Activated CD4-positive, alpha-beta T cell treated with anti-CD3 and anti-CD28 coated beads, Interleukin-2, amount 50 U/mL, for 16 hours (primary cell): Measurements from ENCODE around the gene MVP.
"Not testable (repeated sequence)": the region's sequence is repeated elsewhere in the genome, so short reads cannot be mapped to it uniquely, and the experiment has no call there.

Experiments
- DNase-seq: peaks from one replicate; pipeline ENCODE4 v3.0.0-alpha.2; 2020

Gene MVP

DNA sequence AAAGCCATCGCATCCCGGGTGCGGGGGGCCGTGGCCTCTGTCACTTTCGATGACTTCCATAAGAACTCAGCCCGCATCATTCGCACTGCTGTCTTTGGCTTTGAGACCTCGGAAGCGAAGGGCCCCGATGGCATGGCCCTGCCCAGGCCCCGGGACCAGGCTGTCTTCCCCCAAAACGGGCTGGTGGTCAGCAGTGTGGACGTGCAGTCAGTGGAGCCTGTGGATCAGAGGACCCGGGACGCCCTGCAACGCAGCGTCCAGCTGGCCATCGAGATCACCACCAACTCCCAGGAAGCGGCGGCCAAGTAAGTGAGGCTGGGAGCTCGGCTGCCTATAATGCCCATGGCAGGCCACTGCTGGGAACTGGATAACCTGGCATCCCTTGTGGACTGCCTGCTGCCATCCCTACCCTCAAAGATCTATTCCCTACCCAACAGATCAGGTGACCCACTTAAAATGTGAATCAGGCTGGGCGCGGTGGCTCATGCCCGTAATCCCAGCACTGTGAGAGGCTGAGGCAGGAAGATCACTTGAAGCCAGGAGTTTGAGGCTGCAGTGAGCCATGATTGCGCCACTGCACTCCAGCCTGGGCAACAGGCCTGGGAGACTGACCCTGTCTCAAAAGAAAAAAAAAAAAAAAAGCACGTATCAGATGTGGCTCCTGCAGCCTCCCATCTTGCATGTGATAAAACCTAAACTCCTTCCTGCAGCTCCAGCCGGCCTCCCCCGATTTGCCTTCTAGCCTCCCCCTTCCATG lies 24.5 kb downstream of the MVP start:
- no peak for DNase-seq

DNA sequence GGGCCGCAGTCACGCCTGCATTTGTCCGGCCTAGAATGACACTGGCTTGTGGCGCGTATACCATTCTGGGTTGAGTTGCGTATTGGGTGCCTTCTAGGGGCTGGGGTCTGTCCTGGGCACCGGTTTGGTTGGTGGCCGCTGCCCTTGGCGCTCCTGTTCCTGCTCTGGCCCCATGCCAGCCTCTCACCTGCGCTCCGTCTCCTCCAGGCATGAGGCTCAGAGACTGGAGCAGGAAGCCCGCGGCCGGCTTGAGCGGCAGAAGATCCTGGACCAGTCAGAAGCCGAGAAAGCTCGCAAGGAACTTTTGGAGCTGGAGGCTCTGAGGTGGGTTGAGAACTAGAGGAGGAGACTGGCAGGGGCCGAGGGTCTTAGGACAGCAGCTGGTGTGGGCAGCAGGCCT lies 25.4 kb downstream of the MVP start:
- DNase-seq: no peak

DNA sequence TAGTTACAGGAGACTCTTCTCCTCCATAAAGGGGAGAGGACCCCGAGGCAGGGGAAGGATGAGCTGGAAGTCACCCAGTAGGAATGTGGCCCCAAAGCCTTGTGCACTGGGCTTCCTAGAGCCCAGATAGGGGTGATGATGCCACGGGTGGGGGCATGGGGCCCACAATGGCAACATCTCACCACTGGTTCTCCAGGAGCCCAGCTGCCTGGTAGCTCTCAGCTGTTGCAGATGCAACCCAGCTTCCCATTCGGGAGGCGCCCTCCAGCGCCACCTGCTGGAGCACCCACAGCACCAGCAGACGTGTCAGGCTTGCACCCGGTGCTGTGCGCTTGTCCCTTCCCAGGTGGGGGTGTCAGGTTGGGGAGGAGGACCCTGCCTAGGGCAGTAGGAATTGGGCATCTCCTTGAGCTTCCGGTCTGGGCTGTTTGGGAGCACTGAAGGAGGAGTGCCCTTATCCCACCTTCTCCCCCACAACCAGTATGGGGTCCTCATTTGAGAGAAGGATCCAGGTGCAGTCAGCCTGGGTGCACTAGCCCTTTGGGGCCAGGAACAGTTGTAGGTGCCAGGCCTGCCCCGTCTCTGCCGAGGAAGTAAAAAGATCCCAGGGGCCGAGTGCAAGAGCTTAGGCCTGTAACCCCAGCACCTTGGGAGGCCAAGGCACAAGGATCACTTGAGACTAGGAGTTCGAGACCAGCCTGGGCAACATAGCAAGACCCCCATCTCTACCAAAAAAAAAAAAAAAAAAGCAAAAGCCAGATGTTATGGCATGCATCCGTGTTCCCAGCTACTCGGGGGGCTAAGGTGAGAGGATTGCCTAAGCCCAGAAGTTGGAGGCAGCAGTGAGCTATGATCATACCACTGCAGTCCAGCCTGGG lies 28.4 kb downstream of the MVP start:
- peak; percentile 83 for DNase-seq

DNA sequence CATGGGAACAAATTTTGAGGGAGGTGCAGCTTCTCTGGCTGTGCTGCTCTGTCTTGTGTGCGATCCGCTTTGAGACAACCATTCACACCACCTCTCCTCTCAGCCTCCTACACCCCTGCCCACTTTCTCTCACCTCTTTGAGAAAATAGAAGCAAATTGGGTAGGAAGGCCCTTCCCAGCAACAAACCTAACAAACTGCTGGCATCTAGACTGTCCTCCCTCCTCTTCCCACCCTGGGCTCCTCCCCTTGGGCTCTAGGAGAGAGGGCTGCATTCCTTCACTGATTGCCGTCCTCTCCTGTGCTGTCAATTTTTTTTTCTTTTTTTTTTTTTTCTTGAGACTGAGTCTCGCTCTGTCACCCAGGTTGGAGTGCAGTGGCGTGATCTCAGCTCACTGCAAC lies 29.2 kb downstream of the MVP start:
- DNase-seq: no peak

DNA sequence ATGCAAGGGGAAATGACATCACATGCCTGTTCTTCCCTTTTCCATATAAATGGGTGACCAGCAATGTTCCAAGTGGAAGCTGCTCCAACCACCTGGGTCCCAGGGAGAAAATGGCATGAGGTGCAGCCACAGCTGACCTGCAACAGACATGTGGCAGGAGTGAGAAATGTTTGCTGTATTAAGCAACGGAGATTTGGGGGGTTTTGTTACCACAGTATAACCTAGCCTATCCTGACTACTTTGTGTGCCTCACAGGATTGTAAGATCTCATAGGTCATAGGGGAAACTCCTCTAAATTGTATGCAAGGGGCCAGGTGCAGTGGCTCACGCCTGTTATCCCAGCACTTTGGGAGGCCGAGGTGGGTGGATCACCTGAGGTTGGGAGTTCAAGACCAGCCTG lies 30.7 kb downstream of the MVP start:
- DNase-seq: no peak

DNA sequence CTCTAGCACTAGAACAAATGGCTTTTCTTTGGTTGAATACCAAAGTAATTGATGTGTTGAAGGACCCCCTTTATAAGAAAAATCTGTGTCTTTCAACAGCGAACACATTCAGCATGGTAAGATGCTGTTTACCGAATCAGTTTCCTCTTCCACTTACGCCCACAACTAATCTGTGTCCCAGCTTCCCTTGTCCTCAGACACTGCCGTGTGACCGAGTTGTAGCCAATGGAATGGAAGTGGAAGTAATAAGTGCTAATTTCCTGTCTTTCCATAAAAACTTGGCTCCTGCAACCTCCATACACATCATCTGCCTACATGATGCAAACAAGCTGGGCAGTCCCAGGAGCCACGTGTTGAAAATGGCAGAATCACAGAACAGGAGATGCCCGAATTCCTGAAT lies 32.4 kb downstream of the MVP start:
- DNase-seq: no peak

DNA sequence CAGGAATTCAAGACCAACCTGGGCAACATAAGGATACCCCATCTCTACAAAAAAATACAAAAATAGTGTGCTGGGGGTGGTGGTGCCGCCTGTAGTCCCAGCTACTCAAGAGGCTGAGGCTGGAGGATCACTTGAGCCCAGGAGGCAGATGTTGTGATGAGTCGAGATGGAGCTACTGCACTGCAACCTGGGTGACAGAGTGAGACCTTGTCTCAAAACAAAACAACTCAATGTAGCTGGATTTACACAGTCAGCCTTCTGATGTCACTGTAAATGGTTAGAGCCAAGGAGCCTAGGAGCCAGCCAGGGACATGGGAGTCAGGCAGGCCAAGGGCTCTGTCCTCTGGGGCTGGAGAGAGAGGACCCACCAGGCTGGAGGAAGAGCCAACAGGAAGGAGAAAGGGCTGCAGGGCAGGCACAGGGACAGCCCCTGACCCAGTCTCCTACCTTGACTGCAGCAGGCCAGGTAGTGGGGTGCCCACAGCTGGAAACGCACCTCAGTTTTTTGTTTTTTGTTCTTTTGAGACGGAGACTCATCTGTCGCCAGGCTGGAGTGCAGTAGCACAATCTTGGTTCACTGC lies 34.3 kb downstream of the MVP start:
- no peak for DNase-seq

DNA sequence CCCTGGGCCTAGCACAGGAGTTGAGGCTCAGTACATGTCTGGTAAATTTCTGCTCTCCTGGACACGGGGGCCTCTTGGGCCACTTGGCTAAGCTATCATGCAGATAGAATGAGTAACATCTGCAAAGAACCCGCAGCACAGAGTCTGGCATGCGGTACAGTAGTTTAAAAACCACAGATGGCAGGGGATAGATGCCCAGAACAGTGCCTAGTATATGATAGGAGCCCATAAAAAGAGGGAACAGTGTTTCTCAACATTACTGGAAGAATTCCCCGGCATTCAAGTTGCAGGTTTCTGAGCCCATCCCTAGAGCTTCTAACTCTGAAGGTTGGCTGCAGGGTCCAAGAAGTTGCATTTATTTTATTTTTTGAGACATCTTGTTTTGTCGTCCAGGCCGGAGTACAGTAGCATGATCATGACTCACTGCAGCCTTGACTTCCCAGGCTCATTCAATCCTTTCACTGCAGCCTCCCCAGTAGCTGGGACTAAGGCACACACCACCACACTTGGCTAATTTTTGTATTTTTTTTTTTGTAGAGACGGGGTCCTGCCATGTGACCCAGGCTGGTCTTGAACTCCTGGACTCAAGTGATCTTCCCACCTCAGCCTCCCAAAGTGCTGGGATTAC lies 37.0 kb downstream of the MVP start:
- DNase-seq: no peak

DNA sequence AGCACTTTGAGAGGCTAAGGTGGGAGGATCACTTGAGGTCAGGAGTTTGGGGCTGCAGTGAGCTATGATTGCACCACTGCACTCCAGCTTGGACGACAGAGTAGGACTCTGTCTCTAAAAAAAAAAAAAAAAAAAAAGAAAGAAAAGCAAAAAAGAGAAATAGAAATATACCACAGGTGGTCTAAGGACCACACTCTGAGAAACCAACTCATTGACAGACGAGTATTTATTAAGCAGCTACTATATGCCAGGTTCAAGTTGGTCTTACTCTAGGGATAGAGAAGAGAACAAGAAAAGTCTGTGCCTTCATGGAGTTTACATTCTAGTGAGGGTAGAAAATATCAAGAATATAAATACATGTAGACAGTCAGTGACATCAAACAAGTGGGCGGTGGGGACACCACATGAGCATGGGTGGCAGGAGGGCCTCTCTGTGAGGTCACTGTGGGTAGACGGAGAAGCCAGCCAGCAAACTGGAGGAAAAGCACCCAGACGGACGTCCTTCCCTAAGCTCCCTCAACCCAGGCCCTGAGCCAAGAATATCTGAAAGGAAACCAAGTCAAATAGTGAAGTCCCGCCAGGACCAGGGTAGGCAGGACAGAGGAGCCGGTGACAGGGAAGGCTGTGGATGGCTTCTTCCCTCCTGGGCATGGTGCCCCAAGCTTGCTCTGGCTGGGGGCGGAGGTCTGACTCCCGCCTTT lies 38.0 kb downstream of the MVP start:
- DNase-seq: no peak

DNA sequence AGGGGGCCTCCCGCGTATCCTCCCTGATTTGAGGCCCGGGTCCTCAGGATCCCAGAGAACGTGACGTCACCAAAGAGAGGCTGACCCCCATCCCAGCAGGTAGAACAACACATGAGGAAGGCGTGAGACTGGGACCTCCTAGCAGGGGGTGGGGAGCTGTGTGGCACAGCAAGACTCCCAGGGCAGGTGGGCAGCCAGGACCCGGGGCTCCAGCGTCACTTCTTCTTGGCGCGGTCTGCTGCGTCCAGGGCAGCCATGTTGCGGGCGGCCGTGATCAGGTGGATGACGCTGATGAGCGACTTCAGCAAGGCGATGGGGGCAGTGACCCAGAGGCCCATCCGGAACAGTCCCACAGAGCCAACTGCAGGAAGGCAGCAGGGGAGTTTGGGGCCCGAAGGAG lies 38.7 kb downstream of the MVP start:
- no peak for DNase-seq

DNA sequence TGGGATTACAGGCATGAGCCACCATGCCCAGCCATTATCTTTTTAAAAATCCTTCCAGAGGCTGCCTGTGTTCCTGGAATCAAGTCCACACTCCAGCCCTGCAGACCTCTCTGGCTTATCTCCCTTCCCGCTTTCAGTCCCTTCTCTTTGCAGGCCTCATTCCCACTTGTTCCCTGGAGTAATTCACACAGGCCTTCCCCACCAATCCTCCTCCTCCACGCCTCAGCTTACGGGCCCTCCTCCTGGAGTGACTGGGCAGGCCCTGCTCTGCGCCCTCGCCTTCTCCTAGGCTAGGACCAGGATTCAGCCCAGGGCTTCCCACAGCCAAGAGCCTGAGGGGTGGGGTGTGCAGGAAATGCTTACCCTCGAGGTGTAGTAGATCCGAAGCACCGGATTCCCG lies 40.0 kb downstream of the MVP start:
- no peak for DNase-seq

DNA sequence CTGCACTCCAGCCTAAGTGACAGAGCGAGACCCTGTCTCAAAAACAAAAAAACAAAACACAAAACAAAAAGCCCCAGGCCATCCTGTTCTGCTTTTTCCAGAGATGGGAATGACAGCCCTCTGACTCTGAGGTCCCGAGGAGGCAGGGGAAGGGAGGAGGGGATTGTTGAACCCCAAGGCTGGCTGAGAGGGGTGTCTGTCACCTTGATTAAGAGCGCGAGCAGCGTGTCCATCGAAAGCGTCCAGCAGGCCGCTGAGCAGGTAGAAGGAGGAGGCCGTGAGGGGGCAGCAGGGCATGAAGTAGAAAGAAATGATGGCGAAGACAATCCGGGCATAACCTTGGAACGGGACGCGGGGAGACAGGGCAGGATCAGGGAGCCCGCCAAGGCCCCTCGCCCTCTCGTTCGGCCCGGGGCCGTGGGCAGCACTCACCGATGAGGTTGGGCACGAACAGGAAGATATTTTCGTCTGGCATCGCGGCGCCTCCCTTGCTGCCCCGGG lies 42.2 kb downstream of the MVP start:
- peak; percentile 8 for DNase-seq

DNA sequence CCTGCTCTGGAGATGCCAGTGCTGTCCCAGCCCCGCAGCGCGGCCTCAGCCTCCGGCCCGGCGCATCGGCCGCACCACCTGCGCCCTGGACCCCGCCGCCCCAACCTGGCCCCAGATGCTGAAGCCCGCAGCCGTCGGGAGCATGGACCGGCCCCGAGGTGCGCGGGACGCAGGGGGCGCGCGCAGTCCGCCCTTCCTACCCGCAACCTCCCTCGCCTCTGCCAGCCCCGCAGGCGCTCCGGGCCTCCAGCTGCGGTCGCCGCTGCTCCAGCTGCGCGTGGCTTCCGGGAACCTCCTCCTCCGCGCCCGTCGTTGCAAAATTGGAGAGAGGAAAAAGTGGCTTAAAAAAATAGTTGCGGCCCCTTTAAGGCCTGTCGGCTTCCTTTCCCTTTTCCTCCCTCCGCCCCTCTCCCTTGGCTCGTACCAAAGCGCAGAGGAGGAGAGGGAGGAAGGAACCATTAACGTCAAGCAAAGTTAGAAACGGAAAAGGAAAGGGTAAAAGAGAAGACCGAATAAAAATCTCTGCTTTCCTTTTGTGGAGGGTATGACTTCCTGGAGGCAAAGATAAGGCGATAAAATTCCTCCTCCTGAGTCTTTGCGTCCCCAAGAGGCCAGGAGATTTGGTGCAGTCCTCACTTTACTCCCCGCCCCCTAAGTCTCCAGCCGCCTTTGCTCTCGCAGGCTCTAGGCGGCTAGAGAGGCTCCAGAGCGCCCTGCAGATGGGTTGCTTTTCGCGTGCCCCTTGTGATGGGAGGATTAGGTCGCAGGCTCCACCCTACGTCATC lies 42.8 kb downstream of the MVP start, which contains the start of gene CDIPT:
Gene CDIPT, minus strand, starts transcription at position 343 of the 785 bp plus-strand sequence. CDS start 369 bp downstream, outside the sequence.
- peak; percentile 97 for DNase-seq

DNA sequence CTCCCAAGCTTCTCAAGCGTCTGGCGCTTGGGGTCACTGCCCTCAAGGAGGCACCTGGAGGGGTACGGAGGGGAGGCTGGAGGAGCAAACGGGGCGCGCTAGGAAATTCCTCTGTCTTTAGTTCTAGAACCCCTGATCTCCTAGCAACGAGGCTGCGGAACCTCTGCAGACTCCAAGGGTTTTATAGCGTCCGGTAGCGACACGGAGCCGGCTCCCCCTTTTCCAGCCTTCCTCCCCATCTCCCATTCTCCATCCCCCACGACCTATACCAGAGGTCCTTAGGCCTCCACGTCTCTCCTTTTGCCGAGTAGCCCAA lies 43.4 kb downstream of the MVP start:
- no peak for DNase-seq

DNA sequence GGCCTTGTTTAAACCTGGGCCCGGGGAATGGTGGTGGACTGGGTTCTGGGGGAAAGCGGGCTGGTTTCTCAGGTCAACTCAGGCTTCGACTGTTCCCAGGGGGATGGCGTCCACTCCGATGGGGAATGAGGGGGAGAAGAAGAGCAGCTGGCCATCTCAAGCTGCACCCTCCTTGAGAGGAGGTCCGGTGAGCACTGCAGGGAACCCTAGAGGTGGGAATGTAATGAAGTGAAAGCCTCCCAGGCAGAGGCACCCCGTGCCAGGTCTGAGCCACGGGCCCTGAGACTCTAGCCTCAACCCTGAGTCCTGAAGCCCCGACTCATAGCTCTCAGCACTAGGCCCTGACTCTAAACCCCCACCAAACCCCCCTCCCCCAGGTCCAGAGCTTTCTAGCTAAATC lies 43.9 kb downstream of the MVP start:
- DNase-seq: no peak

DNA sequence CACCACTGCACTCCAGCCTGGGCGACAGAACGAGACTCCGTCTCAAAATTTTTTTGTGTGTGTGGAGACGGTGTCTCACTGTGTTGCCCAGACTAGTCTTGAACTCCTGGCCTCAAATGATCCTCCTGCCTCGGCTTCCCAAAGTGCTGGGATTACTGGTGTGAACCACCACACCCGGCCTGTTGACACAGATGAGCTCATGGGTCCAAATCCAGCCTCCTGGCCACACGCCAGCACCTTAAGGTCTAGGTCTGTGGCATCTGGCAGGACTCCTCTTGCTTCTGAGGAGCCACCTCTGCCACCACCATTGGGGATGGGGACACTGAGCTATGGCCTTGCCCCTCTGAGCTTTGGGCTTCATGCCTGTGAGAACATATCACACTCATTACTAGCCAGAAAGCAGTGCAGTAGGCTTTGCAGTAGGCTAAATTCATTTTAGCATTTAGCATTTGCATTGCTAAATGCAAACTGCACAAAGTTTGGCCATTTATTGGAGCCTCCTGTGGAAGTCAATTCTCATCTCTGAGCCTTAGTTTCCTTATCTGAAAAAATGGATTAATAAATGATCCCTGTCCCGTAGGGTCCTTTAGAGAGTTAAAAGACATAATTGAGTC lies 48.2 kb downstream of the MVP start:
- no peak for DNase-seq

DNA sequence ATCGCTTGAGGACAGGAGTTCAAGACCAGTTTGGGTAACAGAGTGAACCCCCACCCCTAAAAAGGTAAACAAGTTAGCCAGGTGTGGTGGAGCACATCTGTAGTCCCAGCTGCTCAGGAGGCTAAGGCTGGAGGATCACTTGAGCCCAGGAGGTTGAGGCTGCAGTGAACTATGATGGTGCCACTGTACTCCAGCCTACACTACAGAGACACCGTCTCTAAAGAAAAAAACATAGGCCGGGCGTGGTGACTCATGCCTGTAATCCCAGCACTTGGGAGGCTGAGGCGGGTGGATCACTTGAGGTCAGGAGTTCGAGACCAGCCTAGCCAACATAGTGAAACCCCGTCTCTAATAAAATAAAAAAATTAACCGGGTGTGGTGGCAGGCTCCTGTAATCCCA lies 48.8 kb downstream of the MVP start:
- not testable (repeated sequence) for DNase-seq

DNA sequence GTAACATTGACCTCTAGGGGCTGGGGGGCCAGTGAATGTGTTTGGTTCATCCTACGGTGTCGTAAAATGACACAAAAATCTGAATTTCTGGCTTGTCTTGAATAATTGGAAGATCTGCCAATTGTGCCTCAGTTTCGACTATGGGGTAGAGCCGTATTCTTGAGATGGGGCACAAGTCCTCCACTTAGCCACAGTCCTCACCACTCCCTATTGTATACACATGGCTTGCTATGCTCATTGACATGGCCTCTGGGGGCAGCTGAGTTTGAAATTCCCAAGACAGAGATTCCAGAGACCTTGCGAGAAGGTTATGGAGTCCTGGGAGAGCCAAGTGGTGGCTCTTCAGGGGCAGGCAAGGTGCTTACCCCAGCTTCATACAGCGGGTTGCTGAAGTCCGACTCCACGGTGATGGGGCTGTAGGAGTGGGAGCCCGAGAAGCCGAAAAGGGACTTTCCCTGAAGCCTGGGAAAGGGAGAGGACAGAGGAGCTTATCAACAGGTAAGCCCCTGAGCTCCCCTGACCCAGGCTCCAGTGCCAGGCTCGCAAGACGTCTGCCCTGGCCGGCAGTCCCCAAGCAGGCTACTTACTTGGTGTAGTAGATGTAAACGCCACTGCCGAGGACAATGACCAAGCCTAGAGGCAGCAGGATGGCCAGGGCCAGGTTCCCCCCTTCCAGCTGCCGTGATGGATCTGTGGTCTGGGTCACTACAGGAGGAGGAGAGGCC lies 51.7 kb downstream of the MVP start:
- DNase-seq: no peak

DNA sequence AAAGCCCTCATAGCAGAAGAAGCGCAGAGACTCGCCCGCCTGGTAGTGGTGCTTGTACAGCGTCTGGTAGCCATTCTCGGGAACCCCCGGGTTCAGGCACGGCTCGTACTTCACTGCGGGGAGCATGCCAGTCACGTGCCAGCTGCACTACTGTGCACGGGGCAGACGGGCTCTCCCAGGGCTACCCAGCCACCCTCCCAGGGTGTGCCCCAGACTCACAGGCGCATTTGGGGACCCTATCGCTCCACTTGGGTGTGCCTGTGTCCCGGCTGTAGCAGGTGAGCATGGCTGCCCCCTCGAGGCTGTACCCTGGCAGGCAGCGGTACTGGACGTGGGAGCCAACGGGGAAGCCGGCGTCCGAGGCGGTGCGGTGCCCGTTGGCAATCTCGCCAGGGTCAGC lies 53.1 kb downstream of the MVP start:
- DNase-seq: no peak

DNA sequence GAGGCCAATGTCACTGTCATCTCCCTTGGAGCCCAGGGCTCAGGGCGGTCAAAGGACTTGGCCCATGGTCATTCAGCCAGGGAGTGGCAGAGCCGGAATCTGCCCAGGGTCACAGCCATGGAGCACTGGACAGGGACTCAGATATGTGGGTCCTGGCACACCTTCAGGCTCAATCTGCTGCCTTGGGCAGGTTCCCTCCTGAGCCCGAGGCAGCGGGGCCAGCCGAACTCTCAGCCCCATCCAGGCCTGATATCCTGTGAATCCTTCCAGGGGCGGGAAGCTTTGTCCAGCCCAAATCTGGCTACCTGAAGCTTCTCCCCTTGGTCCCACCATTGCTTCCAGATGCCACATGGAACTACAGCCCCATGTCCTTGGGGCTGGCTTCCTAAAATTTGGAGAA lies 54.9 kb downstream of the MVP start:
- no peak for DNase-seq

DNA sequence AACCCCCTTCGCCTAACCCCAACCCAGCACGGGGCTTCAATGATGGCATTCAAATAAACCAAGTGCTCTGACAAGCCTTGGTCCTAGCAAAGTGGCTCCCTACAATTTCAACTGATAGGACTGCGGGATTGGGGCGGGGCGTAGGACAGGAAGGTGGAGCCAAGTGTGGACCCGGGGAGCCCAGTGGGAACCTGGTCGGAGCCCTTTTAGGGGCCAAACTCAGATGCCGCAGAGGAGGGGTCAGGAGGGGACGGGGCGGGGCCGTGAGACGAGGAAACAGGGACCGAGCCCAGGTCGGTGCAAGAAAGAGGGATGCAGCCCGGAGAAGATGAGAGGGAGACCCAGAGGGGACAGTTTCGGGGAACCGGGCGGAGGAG lies 55.9 kb downstream of the MVP start:
- DNase-seq: no peak
